ENCODE results near the gene OPCML. TPM values are rescaled to one million over a fixed set of nuclear protein-coding genes. Genes with fewer than 3 reads are reported as not detected.

Gene OPCML
- total RNA-seq, 1 experiment from 2014 or later: not detected

GRCh38 chr11:132453406-132453805 lies 1078.9 kb downstream of the OPCML start:
- no peak for ATAC-seq
- ChIA-PET POLR2A (ENCODE audit: unreplicated experiment) (no interaction called here), CTCF (no interaction called here)
- no peaks in the 10 kb centered on the region for H3F3A ChIP-seq (ENCODE audit: low read length, unreplicated experiment)
- H3K4me1 ChIP-seq (ENCODE audit: insufficient read depth, low read length): no peaks in the 10 kb centered on the region
- no peak overlapping the region for H3K4me3 ChIP-seq (ENCODE audit: low read length)
- no peaks in the 10 kb centered on the region for H3K79me2 ChIP-seq (ENCODE audit: low read length)
- no peak overlapping the region for H3K9ac ChIP-seq (ENCODE audit: low read length)
- H3K27ac ChIP-seq (ENCODE audit: low read length): no peak overlapping the region
- no peaks in the 10 kb centered on the region for H3K9me2 ChIP-seq (replicated peaks; ENCODE audit: low read length)
- DNase-seq: no peak
- H4K20me1 ChIP-seq (ENCODE audit: low read length): no peaks in the 10 kb centered on the region
- no peaks in the 10 kb centered on the region for H3K27me3 ChIP-seq (ENCODE audit: low read length)
- intact Hi-C loops (cut with micrococcal nuclease): no loop called here
- H3K9me3 ChIP-seq (ENCODE audit: low read length): 0 out of 2 replicates have a peak, but pooled peaks cover 20% of the 10 kb centered on the region
- H3K36me3 ChIP-seq (ENCODE audit: low read depth, low read length): no peaks in the 10 kb centered on the region
- TF ChIP-seq CTCF (conservative IDR thresholded peaks at IDR 0.05; ENCODE audit: low read depth, low read length) (no peak), EZH2phosphoT487 (IDR thresholded peaks at IDR 0.05; ENCODE audit: borderline replicate concordance, low read length) (no peak), EZH2 (IDR thresholded peaks at IDR 0.05; ENCODE audit: low read length, unreplicated experiment) (no peak)
- no peak overlapping the region for H2AFZ ChIP-seq (ENCODE audit: low read length)
- BruUV-seq (replicated peaks): no TSS peak
- no peak overlapping the region for H3K4me2 ChIP-seq (ENCODE audit: low read length)

GRCh38 chr11:132452616-132453015 lies 1079.7 kb downstream of the OPCML start:
- H3K36me3 ChIP-seq (ENCODE audit: low read depth, low read length): no peaks in the 10 kb centered on the region
- H3K4me1 ChIP-seq (ENCODE audit: insufficient read depth, low read length): no peaks in the 10 kb centered on the region
- ATAC-seq (no peak), DNase-seq (no peak)
- H3K27ac ChIP-seq (ENCODE audit: low read length): no peak overlapping the region
- TF ChIP-seq EZH2phosphoT487 (IDR thresholded peaks at IDR 0.05; ENCODE audit: borderline replicate concordance, low read length) (no peak), CTCF (conservative IDR thresholded peaks at IDR 0.05; ENCODE audit: low read depth, low read length) (no peak), EZH2 (IDR thresholded peaks at IDR 0.05; ENCODE audit: low read length, unreplicated experiment) (no peak)
- no TSS peak for BruUV-seq (replicated peaks)
- ChIA-PET CTCF (no interaction called here), POLR2A (ENCODE audit: unreplicated experiment) (no interaction called here)
- no peaks in the 10 kb centered on the region for H3K9me2 ChIP-seq (replicated peaks; ENCODE audit: low read length)
- H3K27me3 ChIP-seq (ENCODE audit: low read length): no peaks in the 10 kb centered on the region
- no peak overlapping the region for H2AFZ ChIP-seq (ENCODE audit: low read length)
- H4K20me1 ChIP-seq (ENCODE audit: low read length): no peaks in the 10 kb centered on the region
- H3K4me3 ChIP-seq (ENCODE audit: low read length): no peak overlapping the region
- H3F3A ChIP-seq (ENCODE audit: low read length, unreplicated experiment): no peaks in the 10 kb centered on the region
- no peak overlapping the region for H3K4me2 ChIP-seq (ENCODE audit: low read length)
- intact Hi-C loops (cut with micrococcal nuclease): no loop called here
- H3K9ac ChIP-seq (ENCODE audit: low read length): no peak overlapping the region
- H3K79me2 ChIP-seq (ENCODE audit: low read length): no peaks in the 10 kb centered on the region
- H3K9me3 ChIP-seq (ENCODE audit: low read length): 0 out of 2 replicates have a peak, but pooled peaks cover 14% of the 10 kb centered on the region

GRCh38 chr11:132451942-132452601 lies 1080.2 kb downstream of the OPCML start:
- no peak overlapping the region for H3K27ac ChIP-seq (ENCODE audit: low read length)
- ChIA-PET POLR2A (ENCODE audit: unreplicated experiment) (no interaction called here), CTCF (no interaction called here)
- no peak overlapping the region for H3K4me3 ChIP-seq (ENCODE audit: low read length)
- no peaks in the 10 kb centered on the region for H3K79me2 ChIP-seq (ENCODE audit: low read length)
- no peaks in the 10 kb centered on the region for H3F3A ChIP-seq (ENCODE audit: low read length, unreplicated experiment)
- H3K27me3 ChIP-seq (ENCODE audit: low read length): no peaks in the 10 kb centered on the region
- BruUV-seq (replicated peaks): no TSS peak
- H2AFZ ChIP-seq (ENCODE audit: low read length): no peak overlapping the region
- 0 out of 2 replicates have a peak, but pooled peaks cover 11% of the 10 kb centered on the region for H3K9me3 ChIP-seq (ENCODE audit: low read length)
- DNase-seq: no peak
- no peak overlapping the region for H3K4me2 ChIP-seq (ENCODE audit: low read length)
- no peaks in the 10 kb centered on the region for H3K4me1 ChIP-seq (ENCODE audit: insufficient read depth, low read length)
- no peaks in the 10 kb centered on the region for H3K36me3 ChIP-seq (ENCODE audit: low read depth, low read length)
- ATAC-seq: no peak
- TF ChIP-seq EZH2phosphoT487 (IDR thresholded peaks at IDR 0.05; ENCODE audit: borderline replicate concordance, low read length): no peak
- TF ChIP-seq CTCF (conservative IDR thresholded peaks at IDR 0.05; ENCODE audit: low read depth, low read length): no peak
- no peak for TF ChIP-seq EZH2 (IDR thresholded peaks at IDR 0.05; ENCODE audit: low read length, unreplicated experiment)
- no peak overlapping the region for H3K9ac ChIP-seq (ENCODE audit: low read length)
- intact Hi-C loops (cut with micrococcal nuclease): no loop called here
- H4K20me1 ChIP-seq (ENCODE audit: low read length): no peaks in the 10 kb centered on the region
- no peaks in the 10 kb centered on the region for H3K9me2 ChIP-seq (replicated peaks; ENCODE audit: low read length)

Data from PC-3 (cell line).